Right renal pelvis (tissue), 4 donors: ENCODE results near the gene TKTL1. TPM values are rescaled to one million over a fixed set of nuclear protein-coding genes. Genes with fewer than 3 reads are reported as not detected.
"Not testable (repeated sequence)": the region's sequence is repeated elsewhere in the genome, so short reads cannot be mapped to it uniquely, and the experiment has no call there.

Source experiments
- DNase-seq, 4 donors: peaks; one replicate each; pipeline ENCODE4 v3.0.0-alpha.2; 2013; ENCODE audit warnings: low read depth in 4 of 4, low spot score in 3 of 4, missing footprints in 1 of 4
- polyA plus RNA-seq, 4 donors: library from polyadenylated mRNA; unstranded; fragments of 120-200 nt; gene quantifications; one replicate each; pipeline ENCODE4 v1.2.1, GENCODE V29; 2013; ENCODE audit not compliant: insufficient read length in 4 of 4

Gene TKTL1
- polyA plus RNA-seq, 4 donors: 0.26 to 0.91 (median 0.45) TPM

DNA sequence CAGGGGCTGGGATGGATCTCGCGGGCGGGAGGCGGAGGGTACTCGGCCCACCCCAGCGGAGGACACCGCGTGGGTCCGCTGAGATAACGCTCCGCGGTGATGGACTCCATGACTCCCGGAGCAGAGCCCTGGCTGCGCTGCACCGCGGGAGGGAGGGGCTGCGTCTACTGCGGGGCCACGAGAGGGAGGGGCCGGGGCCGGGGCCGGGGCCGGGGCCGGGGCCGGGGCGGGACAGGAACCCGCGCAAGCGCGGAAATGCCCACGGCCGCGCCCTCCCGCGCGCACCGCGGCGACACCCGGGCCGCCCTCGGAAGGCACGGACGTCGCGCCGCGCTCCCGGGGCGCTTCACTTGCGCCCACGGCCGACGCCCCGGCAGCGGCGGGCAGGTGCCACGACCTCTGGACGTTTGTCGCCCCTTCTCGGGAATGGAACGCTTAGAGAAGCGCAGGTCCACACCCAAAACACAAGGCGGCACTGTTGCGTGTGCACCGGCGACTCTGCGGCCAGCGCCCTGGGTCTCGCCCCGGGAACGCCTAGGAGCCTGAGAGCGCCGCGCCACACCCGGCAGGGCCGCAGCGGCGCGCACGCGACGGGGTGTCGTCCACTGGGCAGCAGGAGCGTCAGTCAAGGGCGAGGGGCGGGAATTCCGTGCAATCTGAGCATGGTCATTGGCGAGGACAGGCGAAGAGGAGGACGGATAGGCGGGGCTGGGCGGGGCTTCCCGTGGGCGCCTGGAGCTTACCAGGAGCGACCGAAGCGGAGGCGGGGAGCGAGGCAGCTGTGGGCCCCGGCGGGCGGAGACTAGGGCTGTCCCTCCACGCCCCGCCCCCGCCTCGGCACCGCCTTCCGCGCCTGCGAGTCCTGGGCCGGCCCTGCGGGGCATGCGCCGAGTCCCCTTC is 46.1 kb downstream of the TKTL1 start:
- DNase-seq: not testable (repeated sequence)

DNA sequence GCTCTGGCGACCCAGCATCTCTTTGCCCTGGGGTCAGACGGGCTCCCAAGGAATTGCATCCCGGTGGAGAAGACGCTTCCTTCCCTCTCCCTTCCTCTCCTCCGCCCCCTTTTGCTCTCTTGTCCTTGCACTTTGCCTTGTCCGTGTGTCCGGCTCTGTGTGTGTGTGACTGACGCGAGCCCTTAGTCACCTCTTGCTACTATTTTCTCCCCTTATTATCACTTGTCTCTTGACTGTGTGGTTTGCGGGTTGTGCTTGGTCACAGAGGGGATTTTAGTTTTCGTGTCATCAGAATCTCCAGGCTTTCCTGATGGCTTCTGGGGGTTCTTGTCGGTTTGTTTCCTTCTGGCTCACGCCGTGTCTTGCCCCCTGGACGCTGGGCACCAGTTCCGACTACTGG is 47.5 kb downstream of the TKTL1 start:
- DNase-seq: not testable (repeated sequence)

DNA sequence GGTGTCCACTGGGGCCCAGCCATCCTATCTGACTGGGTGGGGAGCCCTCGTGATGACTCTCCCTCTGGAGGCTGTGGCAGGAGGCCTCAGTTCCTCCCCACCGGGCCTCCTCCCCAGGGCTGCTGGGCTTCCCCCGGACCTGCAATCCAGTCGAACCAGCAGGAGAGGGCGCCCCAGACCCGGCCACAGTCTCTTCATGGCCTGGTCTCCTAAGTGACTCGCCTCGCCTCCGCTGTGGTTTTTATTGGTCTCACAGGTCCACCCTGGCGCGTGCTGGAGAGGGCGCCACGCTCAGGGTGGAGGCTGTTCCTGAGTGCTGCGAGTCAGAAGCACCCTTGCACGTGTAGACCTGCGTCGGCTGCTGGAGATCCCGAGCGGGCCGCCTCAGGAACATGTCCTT is 48.0 kb downstream of the TKTL1 start:
- not testable (repeated sequence) for DNase-seq

DNA sequence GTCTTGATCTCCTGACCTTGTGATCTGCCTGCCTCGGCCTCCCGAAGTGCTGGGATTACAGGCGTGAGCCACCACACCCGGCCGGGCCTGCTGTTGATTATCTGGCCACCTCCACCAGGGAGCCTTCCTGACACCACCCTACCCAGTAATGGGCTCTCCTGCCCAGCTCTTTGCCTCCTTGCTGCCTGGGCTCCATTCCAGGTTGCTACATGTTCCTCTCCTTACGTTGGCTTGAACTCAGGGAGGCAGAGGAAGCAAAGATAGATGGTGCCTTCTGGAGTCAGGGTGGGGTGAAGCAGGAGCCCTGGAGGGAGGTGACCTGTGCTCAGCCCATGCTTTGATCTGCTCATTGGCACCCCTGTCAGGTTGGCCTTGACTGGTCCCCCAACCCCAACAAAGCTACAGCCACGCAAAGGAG is 52.5 kb downstream of the TKTL1 start:
- no peak for DNase-seq

DNA sequence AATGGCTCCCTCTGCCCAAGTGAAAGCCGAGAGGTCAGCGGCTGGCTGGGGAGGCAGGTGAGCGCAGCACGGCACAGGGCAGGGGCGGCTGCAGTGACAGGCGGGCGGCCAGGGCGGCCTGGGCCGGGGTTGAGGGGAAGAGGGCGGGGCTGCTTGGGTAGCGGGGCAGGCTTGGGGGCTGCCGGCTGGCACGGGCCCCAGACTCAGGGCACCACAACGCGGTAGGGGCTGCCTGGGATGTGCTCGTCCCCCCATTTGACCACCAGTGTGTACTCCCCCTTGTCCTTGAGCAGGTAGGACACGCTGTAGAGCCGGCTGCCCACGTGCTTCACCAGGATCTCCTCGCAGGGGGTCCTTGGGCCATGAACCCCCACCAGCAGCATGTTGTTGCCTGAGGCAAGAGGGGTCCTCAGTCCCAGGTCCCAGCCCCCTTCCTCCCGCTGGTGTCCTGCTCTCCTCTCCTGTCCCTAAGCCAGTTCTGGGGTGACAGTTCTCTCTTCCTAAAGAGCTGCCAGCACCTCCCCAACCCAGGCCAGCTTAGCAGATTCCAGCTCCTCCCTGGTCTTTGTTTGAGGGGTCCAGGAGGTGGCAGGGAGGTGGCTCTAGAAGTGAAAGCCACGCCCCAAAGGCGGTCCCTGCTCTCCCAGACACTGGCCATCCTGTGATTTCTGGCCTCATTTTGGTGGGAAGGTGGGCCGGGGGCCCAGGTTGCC is 53.2 kb downstream of the TKTL1 start:
- DNase-seq: no peak

DNA sequence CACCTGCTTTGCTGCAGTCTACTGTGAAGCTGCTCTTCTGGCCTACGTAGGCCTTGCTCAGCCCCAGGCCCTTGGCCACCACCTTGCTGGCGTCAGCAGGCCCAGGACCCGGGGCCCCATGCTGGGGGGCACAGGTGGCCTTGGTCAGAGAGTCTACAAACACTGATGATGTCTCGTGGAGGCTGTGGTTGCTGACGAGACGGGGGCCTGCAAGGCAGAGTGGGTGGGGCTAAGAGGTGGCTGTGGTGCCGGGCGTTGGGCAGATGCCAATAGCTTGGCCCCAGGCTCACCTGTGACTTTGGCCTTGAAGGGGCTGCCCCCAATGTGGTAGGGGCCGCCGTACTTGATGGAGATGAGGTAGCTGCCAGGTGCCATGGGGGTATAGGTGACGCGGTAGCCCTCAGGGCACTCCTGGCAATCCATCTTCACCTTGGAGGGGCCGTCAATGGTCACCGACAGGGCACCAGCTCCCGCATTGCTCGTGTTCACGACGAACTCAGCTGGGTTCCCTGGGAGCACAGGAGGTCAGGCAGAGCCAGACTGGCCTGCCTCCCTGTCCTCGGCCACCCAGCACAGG is 53.9 kb downstream of the TKTL1 start:
- DNase-seq: no peak

DNA sequence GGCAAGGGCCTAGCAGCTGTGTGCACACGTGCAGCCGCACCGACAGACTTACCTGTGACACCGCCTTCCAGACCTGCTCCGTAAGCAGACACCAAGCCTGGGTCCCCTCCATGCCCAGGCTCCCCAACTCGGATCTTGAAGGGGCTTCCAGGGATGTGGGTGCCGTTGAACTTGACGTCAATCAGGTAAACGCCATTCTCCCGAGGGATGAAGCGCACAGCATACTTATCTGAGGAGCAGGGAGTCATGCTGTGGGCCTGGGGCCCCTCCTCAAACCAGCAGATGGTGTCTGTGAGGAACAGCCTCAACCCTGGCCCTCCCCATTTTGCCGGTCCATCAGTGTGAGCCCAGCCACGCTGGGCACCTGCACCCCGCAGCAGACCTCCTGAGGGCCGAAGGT is 54.4 kb downstream of the TKTL1 start:
- no peak for DNase-seq

DNA sequence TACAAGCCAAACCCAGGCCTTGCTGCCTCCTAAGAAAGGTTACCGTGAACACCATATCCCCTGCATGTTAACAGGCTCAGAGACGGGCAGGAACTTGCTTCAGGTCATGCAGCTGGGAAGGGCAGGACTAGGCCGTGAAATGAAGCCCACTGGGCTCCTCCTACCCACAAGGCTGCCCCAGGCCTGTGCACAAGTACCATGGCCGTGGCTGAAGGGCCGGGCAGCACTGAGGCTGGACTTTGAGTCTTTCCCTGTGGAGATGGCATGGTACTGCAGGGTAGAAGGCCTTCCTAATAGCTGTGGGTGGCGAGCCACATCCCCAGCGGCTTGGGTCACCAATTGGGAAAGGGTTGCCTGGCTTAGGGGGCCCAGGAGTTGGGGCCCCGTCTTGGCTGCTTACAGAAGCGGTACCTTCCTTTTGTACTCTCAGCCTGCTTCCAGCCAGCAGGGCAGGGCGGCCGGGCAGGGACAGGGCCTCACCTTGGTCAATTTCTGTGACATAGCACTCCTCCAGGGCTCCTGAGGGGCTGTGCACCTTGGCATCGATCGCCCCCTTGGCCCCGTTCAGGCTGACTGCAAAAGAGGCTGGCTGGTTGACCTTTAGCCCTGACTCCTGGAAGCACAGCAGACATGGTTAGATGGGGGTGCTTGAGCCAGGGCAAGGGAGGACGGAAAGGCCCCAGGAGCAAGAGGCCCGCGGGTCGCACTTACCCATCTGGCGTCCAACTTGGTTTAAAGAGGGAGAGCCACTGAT is 55.0 kb downstream of the TKTL1 start:
- DNase-seq: no peak

DNA sequence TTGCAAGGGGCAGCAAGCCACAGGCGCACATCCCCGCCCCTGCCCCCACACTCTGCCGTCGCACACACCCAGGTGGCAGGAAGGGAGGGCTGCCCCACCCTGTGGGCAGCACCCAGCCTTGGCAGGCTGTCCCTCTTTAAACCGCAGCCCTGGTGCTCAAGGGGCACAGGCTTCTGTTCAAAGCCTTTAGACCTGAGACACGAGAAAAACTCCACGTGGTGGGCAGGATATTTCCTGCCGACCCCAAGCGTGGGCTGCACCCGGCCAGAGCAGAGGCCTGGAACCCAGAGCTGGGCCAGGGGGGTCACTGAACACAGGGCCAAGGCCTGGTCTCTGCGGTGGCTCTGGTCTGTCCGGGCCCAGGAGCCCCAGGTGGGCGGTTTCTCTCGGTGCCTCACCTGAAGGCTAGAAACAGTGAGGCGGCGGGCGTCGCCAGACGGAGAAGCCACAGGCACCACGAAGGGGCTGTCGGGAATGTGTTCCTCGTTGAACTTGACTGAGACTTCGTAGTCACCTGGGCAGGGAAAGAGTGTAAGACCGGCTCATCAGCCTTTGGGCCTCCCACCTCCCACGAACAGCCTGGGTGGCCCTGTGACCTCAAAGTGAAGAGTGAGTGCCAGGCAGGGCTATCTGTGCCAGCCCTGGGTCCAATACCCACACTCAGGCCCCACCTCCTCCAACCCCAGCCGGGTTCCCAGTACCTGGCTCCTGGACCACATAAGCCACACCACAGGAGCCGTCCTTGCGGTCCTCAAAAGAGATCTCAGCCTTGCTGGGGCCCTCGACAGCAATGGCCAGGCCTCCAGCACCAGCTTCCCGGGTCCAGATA is 55.8 kb downstream of the TKTL1 start:
- no peak for DNase-seq

DNA sequence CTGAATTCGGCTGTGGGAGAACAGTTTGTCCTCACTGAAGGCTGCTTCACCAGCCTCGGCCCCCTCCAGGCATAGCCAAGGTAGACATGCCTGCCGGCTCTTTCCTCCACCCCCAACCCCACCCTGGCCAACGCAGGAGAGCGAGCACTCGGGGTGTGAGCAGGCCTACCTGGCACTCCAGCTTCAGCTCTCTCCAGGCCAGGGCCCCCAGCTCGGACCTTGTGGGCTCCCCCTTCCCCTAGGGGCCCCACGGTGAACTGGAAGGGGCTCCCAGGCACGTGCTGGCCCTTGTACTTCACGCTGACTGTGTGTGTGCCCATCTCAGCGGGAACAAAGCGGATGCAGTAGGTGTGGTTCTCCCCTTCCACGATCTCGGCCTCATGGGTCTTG is 56.4 kb downstream of the TKTL1 start:
- DNase-seq: no peak

DNA sequence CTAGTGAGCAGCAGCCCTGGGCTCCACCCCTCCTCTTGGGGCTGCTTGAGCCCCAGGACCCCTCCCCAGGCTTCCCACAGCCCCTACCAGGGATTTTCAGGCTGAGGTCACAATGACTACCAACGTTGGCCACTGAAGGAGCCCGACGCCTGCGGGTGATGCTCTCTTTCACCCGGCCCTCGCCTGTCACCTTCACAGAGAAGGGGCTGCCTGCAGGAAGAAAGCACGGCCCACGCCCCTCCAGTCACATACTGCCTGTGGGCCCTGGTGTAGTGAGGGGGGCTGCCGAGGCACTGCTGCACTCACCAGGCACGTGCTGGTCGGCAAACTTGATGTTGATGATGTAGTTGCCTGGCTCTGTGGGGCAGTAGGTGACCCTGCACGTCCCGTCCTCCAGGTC is 56.9 kb downstream of the TKTL1 start:
- no peak for DNase-seq

DNA sequence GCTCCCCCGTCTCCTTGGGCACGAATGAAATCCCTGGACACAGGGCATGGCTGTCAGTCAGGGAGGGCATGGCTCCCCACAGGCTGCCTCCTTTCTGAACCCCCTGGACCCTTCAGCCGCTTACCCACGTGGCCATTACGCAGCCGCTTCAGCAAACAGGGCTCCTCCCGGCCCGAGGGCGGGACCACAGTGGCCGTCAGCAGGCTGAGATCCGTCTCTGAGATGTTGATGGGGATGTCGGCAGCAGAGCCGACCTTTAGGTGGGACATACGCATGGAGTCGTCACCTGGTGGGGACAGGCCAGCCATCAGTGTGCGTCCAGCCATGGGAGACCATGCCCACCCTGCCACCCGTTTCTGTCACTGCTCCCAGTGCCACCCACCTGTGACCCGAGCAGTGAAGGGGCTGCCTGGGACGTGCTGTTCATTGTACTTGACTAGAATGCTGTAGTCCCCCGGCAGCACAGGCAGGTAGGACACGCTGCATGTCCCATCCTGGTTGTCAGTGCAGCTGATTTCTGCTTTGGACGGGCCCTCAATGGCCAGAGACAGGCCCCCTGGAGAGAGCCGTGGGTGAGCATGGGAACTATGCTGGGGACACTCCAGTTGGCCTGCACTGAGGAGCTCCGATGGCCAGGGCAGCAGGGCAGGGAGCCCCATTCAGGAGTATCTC is 57.7 kb downstream of the TKTL1 start:
- DNase-seq: no peak

DNA sequence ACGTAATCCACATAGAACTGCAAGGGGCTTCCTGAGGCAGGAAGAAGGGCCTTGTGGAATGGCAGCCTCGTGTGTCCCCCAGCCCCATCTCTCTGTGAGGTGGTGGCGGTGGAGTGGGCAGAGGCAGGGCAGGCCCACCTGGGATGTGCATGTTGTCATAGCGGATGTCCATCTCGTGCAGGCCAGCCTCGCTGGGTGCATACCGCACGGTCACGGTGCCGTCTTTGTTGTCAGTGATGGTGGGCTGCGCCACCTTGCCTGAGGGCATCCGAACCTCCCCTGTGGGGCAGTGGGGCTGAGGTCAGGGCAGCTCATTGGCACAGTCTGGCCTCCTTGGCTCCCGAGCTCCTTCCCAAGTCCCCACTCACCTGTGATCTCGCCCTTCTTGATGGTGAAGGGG is 58.4 kb downstream of the TKTL1 start:
- DNase-seq: no peak

DNA sequence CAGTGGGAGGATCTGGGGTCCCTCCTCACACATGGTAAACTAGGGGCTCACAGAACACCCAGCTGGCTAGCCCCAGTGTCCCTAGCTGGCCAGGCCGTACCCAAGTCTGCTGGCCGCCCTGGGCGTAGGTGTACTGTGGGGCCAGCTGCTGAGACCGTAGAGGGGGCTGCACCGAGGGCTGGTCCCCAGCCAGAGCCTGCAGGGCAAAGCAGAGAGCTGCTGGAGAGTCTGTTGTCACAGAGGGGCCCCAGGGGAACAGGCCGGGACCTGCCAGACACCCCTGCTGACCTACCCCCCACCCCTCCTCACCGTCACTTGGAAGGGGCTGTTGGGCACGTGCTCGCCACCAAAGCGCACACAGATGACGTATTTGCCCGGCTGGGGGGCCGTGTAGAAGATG is 58.9 kb downstream of the TKTL1 start:
- DNase-seq: no peak

DNA sequence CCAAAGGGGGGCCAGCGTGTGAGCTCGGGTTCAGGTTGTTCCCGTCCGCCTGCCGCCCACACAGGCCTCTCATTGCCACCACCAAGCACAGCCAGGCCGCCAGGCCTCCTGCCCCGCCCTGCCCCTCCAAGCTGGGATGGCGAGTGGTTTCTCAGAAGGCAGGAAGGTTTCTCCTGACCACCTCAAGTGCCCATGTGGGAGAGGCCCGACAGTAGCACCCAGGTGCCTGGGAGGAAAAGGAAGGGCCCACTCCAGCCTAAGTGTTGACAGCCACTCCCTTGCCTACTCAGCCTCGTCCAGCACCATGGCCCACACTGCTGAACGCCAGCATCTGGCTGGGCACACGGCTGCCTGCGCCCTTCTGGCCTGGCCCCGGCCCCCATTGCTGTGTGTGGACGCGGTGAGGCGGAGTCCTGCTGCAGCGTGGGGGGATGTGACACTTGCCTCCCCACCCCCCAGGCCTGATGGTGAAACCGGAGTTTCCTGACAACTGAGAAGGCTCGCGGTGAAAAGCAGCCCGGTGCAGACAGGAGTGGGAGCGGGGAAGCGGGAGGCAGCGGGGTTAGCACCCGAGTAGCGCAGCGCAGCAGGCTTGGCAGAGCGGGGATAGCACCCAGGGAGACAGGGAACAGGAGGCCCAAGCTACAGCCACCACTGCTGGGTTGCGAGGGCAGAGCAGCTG is 59.6 kb downstream of the TKTL1 start:
- DNase-seq: no peak

DNA sequence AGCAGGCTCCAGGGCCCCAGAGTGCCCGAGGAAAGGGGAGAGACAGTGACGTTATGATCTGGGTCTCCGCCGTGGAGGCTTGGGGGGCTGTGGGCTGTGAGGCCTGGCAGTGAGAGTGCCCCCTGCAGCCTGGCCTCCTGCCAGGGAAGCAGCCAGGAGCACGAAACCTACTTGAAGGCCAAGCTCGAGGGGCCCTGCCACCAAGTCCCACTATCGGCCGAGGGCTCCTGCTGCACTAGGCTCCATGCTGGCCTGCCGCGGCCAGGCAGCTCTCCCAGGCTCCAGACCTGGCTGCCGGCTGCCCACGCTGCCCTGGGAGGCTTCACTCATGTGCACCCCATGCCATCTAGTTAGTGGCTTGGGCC is 60.2 kb downstream of the TKTL1 start:
- DNase-seq: no peak

DNA sequence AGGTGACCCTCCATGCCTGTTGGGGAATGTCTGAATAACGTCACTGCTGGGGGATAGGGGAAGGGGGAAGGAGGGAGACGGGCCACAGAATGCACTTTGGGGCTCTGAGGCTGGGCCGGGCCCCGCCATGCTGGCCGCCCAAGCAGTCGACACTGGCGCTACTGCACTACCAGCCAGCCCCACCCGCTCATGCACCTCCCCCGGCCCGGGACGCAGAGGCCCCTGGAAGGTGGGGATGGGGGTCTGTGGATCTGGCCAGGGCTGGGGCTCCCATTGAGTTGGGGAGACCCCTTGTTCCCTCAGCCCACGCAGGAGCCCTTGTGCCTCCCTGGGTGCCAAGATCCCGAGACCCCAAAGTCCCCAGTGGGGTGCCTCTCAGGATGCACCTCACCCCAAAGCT is 61.0 kb downstream of the TKTL1 start:
- no peak for DNase-seq

DNA sequence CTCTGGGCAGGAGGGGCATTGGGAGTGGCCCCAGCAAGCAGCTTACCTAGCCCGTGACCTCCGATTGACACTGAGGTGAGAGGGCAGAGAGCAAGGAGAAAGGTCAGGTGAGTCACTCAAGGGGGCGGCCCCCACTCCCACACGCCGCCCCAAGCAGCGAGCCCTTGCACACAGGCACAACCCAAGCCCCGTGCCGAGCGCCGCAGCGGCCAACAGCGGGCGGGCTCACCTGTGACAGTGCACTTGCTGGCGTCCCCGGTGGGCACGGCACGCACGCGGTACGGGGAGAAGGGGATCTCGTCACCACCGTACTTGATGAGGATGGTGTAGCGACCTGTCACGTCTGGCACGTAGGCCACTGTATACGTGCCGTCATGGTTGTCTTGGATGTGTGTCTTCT is 61.6 kb downstream of the TKTL1 start:
- no peak for DNase-seq

DNA sequence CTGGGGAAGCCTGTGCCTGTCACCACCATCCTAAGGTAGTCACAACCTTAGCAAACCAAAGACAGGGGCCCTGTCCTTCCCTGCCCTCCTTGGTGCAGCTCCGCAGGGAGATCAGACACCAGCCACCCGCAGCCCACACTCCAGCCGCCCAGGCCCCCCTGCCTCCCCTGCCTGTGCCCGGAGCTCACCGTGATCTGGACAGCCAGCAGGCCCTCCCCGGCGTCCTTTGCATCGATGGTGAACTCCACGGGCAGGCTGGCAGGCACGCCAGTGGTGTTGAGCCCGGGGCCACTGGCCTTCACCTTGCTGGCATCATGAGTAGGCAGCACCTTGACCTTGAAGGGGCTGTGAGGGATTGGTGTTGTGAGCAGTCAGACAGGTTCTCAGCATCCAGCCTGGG is 62.4 kb downstream of the TKTL1 start:
- DNase-seq: no peak
